Measurements from ENCODE around the gene FAM217A. TPM values are rescaled to one million over a fixed set of nuclear protein-coding genes. Genes with fewer than 3 reads are reported as not detected.
A peak's percentile ranks its signal among the peaks of the same experiment; 100 is the strongest.

FAM217A gene
- polyA plus RNA-seq, 3 donors = not detected

DNA sequence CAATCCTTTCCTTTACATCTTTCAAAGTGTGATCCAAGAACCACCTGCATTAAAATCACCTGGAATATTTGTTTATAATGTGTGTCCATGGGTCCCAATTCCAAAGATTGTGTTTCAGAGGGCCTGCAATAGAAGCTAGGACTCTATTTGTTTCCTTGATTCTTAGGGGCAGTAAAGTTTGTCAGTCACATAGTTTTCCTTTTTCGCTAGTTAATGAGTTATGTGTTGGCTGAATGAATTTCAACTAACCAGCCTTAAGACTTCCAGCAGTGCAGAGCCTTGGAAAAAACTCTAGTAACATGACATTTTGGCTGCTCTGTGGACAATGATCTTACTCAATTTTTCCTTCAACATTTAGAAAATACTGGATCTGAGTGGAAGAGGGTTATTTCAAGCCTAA is 11.3 kb downstream of the FAM217A start:
- H2AFZ ChIP-seq (ENCODE audit: insufficient read depth, low read depth, low read length, poor library complexity, severe bottlenecking) = no peak overlapping the region
- TF ChIP-seq, protein P1, sequence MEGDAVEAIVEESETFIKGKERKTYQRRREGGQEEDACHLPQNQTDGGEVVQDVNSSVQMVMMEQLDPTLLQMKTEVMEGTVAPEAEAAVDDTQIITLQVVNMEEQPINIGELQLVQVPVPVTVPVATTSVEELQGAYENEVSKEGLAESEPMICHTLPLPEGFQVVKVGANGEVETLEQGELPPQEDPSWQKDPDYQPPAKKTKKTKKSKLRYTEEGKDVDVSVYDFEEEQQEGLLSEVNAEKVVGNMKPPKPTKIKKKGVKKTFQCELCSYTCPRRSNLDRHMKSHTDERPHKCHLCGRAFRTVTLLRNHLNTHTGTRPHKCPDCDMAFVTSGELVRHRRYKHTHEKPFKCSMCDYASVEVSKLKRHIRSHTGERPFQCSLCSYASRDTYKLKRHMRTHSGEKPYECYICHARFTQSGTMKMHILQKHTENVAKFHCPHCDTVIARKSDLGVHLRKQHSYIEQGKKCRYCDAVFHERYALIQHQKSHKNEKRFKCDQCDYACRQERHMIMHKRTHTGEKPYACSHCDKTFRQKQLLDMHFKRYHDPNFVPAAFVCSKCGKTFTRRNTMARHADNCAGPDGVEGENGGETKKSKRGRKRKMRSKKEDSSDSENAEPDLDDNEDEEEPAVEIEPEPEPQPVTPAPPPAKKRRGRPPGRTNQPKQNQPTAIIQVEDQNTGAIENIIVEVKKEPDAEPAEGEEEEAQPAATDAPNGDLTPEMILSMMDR (IDR thresholded peaks at IDR 0.05) = no peak
- H3K4me1 ChIP-seq (ENCODE audit: control insufficient read depth in 1 of 2, insufficient read depth in 2 of 2, low read length in 2 of 2) = no peaks in the 10 kb centered on the region
- DNase-seq = no peak
- no peak overlapping the region for H3K4me2 ChIP-seq (replicated peaks; ENCODE audit: extremely low read depth, low read length, poor library complexity, severe bottlenecking)
- H3K79me2 ChIP-seq (ENCODE audit: insufficient read depth, low read length) = no peaks in the 10 kb centered on the region
- no peak overlapping the region for H3K4me3 Mint-ChIP-seq
- no peaks in the 10 kb centered on the region for H3K9me3 ChIP-seq (replicated peaks in 1 of 2; ENCODE audit: control insufficient read depth in 1 of 2, insufficient read depth in 1 of 2, low read length in 2 of 2)
- H3K36me3 ChIP-seq (replicated peaks in 1 of 2; ENCODE audit: control insufficient read depth in 1 of 2, insufficient read depth in 2 of 2, low read length in 2 of 2) = peaks cover 26 to 34% of the 10 kb centered on the region in 2 donors
- H3K27me3 ChIP-seq (ENCODE audit: control insufficient read depth in 2 of 2, insufficient read depth in 2 of 2, low read length in 2 of 2) = no peaks in the 10 kb centered on the region
- H3K4me3 ChIP-seq (replicated peaks in 1 of 3; ENCODE audit: low read depth in 2 of 3, low read length in 3 of 3) = no peak overlapping the region
- peak overlapping the region in 1 of 7 donors; percentile 0 for H3K27ac Mint-ChIP-seq
- H3K27ac ChIP-seq (ENCODE audit: low read depth in 1 of 2, low read length in 2 of 2) = no peak overlapping the region
- H3K4me1 Mint-ChIP-seq = no peaks in the 10 kb centered on the region
- H3K27me3 Mint-ChIP-seq (ENCODE audit: low read depth in 3 of 3) = no peaks in the 10 kb centered on the region
- no CpG with 5 or more reads among the region's 1 CpG for WGBS (ENCODE audit: insufficient coverage)
- peaks cover 29 to 34% of the 10 kb centered on the region in 2 donors for H3K36me3 Mint-ChIP-seq
- peaks cover 7% of the 10 kb centered on the region for H4K20me1 ChIP-seq (ENCODE audit: insufficient read depth, low read length)
- H3K9me3 Mint-ChIP-seq = no peaks in the 10 kb centered on the region
- no peak overlapping the region for H3K9ac ChIP-seq (ENCODE audit: insufficient read depth, low read length, poor library complexity, severe bottlenecking)
- intact Hi-C loops (cut with micrococcal nuclease) = no loop called here

DNA sequence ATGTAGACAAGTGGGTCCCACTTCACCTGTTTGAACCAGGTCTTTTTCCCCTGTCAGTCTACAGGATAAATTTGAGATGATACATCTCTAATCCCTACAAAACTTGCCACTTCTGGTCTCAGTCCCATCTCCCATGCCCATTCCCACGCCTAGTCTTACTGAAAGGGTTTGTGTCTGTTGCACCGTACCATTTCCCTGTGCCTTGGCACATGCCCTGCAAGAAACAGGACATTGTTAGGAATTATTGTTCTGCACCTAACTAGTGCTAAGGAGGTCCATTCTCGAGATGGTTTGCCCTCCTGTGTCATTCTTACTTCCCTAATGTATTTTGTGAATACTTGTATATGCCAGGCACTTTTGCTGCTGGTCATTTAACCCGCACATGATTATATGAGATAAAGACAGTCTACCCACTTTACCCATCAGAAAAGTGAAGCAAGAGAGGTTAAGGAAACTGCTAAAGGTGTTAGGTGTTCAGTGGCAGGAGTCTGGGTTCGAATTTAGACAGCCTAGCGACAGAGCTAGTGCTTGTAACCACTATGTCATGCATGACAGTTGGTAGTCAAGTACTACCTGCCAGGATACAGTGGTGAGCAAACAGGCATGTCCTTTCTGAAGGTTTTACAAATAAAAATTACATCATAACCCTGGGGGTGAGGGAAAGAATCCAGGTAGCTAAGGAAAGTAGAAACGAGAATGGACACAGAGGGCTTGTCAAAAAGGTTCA is 12.7 kb downstream of the FAM217A start:
- no peaks in the 10 kb centered on the region for H3K9me3 ChIP-seq (replicated peaks in 1 of 2; ENCODE audit: control insufficient read depth in 1 of 2, insufficient read depth in 1 of 2, low read length in 2 of 2)
- H3K4me3 Mint-ChIP-seq = no peak overlapping the region

More for the DNA sequence above, 12.7 kb downstream of the FAM217A start:
- Histone ChIP-seq H3K4me2 (replicated peaks; ENCODE audit: extremely low read depth, low read length, poor library complexity, severe bottlenecking) (no peak overlapping the region), H3K4me3 (replicated peaks in 1 of 3; ENCODE audit: low read depth in 2 of 3, low read length in 3 of 3) (no peak overlapping the region), H4K20me1 (ENCODE audit: insufficient read depth, low read length) (peaks cover 8% of the 10 kb centered on the region), H3K27me3 (ENCODE audit: control insufficient read depth in 2 of 2, insufficient read depth in 2 of 2, low read length in 2 of 2) (no peaks in the 10 kb centered on the region), H2AFZ (ENCODE audit: insufficient read depth, low read depth, low read length, poor library complexity, severe bottlenecking) (no peak overlapping the region), H3K4me1 (ENCODE audit: control insufficient read depth in 1 of 2, insufficient read depth in 2 of 2, low read length in 2 of 2) (no peaks in the 10 kb centered on the region), H3K9ac (ENCODE audit: insufficient read depth, low read length, poor library complexity, severe bottlenecking) (no peak overlapping the region), H3K27ac (ENCODE audit: low read depth in 1 of 2, low read length in 2 of 2) (no peak overlapping the region), H3K36me3 (replicated peaks in 1 of 2; ENCODE audit: control insufficient read depth in 1 of 2, insufficient read depth in 2 of 2, low read length in 2 of 2) (peaks cover 41 to 49% of the 10 kb centered on the region in 2 donors), H3K79me2 (ENCODE audit: insufficient read depth, low read length) (no peaks in the 10 kb centered on the region)
- Mint-ChIP-seq H3K9me3 (no peaks in the 10 kb centered on the region), H3K27me3 (ENCODE audit: low read depth in 3 of 3) (no peaks in the 10 kb centered on the region), H3K4me1 (no peaks in the 10 kb centered on the region), H3K27ac (peak overlapping the region in 2 of 7 donors; percentile 13 to 26), H3K36me3 (peaks cover 40 to 44% of the 10 kb centered on the region in 2 donors)
- WGBS (ENCODE audit: insufficient coverage) = 98% methylated on average over 5 of the region's 7 CpGs
- no peak for DNase-seq
- intact Hi-C loops (cut with micrococcal nuclease) = no loop called here
- TF ChIP-seq, protein P1 (IDR thresholded peaks at IDR 0.05) = no peak

Measured in CD14-positive monocyte (primary cell).